Activated CD4-positive, alpha-beta T cell treated with anti-CD3 and anti-CD28 coated beads, Interleukin-2, Interleukin-4, amounts not matched to agents 100 ng/mL and 50 ng/mL, durations not matched to agents 16 hours and 8 hours (primary cell): Measurements from ENCODE around the gene EPO.
A peak's percentile ranks its signal among the peaks of the same experiment; 100 is the strongest.
"Not testable (repeated sequence)": the region's sequence is repeated elsewhere in the genome, so short reads cannot be mapped to it uniquely, and the experiment has no call there.

Source experiments
- DNase-seq: peaks from one replicate; pipeline ENCODE4 v3.0.0-alpha.2; 2020; ENCODE audit warnings: low spot score

Gene EPO

GRCh38 chr7:100683659-100684533 is 36.4 kb upstream of the EPO start:
- DNase-seq = no peak

DNA sequence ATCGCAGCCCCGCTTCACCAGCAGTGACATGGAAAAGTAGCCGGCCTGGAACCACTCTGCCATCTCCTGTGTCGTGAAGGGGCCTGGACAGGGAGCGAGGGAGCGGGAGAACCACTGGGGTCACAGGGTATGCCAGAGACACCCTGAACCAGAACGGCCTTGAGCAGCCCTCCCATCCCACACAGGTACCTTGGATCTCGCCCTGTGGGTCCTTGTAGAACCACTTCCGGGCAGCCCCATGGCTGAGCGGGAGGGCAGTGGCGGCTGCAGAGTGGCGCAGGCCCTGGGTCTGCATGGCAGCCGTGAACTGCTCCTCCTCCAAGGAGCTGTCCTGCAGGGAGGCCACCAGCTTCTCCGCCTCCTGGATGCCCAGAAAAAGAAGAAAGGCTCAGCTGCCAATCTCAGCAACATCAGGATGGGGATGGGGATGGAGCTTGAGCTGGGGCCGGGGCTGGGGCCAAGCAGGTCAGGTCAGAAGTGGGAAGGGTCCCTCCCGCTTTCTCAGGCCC is 35.7 kb upstream of the EPO start:
- no peak for DNase-seq

DNA sequence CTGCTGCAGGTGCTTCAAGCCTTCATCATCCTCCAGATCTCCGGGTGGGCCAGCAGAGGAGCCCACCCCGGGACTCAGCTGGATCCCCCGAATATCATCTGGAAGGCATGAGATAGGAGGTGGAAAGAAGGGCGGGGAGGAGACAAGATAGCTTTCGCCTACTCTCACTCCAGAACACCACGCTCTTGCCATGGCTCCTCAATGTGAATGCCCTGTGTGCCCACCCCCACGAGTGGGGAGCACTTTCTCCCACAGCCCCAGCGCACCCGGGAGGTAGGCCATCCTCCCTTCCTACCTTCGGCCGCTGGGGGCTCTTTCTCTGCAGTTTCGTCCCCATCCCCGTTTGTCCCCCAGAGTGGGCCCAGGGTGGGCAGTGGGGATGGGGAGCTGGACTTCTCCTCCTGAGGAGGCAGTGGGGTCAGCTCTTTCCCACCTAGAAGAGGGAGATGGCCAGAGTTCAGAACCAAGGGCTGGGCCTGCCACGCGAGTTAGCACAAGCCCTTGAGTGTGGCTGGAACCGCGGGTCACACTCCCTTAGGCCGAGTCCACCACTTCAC is 35.1 kb upstream of the EPO start:
- DNase-seq = no peak

GRCh38 chr7:100685631-100686145 is 34.6 kb upstream of the EPO start:
- DNase-seq = no peak

- no peak for DNase-seq
Measured at GRCh38 chr7:100686201-100686821, 34.0 kb upstream of the EPO start.

DNA sequence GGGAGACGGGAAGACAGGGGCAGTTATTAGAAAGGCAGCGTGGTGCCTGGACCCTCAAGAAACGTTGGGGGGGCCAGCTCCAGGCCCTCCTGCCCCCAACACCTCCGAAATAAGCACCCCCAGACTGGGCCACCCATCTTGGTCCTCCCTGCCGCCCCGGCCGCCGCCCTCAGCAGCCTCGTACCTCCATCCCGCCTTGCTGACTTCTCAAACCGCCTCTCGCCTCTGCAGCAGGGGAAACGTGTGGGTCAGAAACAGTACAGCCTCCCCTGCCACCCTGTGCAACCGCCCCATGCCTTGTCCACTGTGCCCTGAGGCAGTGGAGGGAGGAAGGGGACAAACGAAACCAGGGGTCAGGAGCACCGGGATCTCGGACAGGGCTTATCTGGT is 33.5 kb upstream of the EPO start:
- no peak for DNase-seq

DNA sequence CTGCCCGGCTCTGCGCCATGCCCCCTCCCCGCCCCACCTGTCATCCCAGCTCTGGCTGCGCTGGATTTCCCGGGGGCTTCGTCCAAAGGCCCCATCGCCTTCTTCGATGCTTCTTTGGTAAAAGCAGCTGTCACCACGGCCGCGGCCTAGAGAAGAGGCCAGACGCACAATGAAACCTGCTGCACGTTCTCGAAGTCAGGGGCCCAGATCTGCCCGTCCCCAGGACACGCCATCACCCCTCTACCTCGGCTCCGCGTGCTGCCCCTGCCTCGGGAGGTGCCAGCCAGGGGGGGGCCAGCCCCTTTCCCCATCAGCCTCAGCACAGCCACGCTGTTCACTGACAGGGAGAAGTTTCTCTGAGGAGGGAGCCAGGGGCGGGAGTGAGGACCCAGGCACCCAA is 33.0 kb upstream of the EPO start:
- no peak for DNase-seq

DNA sequence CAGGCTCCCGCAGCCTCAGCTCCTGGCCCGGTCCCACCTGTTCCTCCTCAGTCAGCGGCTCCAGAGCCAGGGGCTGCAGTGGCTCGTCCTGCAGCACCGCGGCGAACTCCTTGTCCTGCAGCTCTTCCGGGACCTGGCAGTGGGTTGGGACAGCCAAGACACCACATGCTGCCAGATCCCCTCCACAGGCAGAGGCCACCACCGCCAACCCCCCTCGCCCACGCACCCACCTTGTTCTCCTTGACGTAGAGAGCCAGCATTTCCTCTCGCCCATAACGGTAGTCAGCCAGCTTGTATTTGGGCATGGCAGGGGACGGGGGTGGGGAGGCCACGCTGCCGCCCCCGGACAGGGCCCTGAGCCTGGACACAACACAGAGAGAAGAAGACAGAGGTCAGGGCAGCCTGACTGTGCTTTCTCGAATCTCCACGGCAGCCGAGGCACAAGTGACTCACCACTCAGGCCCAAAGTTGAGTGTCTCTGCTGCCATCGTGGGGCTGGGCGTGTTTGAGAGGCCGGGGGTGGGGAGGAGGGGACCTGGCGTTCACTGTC is 32.4 kb upstream of the EPO start:
- no peak for DNase-seq

GRCh38 chr7:100688326-100688860 is 31.9 kb upstream of the EPO start:
- no peak for DNase-seq

DNA sequence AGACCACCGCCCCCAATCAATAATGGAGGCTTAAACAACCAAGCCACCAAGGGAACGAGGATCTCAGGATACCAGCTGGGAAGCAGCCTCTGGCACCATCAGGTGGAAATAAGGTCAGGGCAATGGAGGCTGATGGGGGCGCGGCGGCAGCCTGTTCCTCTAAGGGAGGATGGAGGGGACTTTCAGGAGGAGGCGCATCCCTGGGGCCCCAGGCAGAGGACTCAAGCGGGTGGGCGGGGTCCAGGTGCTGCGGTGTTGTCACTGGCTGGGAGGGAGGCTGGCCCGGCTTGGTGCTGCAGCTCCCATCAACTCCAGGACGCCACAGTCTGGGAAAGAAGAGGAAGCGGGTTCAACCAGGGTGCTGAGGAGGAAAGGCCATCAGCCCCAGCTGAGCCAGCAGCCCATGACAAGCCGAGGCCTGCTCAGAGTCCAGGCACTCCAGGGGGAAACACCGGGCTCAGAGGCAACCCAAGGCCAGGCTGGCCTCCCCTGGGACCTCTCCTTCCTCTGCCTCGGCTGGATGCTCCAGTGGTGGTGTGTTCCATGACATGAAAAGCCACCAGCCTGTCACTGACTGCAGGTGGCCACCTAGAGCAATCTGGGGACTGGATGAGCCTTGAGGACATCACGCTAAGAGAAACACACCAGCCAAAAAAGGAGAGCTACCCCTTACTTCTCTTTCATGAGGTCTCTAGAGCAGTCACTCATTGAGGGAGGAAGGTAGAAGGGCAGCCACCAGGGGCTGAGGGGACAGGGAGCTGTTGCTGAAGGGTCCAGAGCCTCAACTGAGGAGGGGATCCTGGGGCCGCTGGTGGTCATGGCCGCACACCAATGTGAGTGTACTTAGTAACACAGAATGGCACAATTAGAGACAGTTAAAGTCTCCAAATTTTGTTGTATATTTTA is 30.8 kb upstream of the EPO start:
- DNase-seq = no peak

DNA sequence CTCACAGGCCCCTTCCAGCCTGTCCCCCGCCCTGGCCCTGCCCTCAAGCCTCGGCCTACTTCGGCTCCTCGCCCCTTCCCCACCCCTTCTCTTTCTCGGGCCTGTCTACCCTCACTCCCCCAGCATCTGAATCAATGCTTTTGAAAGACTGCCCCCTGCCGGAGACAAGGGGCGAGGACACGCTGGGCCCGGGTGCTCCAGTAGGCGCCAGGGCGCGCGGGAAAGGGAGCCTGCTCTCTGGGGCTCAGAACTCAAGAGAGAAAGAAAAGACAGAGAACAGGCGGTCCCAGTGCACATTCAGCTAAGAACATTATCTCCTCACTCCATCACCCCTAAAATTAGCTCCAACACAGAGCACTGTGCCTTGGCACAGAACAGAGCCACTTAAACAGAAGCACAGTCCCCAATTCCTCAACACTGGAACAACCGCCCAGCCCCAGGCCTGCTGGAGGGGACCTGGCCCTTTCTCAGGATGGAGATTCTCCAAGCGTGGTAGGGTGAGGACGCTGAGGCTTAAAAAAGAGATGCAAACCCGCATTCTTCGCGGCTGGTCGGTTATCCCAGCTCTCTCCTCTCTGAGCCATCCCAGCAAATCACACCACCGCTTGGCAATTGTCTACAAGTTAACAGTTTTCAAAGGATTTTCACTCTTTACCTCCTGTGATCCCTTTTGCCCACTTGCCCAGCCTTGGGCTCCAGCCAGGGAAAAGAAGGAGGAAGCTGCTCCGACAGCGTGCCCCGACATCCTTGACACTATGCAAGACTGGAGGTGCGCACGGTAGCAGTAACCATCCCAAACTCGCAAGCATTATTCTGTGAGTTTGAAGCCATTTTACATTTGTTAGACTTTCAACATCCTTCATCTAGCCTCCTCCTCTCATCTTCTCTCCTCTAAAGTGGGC is 28.3 kb upstream of the EPO start:
- peak; percentile 87 for DNase-seq

- DNase-seq = no peak
Measured at GRCh38 chr7:100692578-100692961, 27.7 kb upstream of the EPO start.

DNA sequence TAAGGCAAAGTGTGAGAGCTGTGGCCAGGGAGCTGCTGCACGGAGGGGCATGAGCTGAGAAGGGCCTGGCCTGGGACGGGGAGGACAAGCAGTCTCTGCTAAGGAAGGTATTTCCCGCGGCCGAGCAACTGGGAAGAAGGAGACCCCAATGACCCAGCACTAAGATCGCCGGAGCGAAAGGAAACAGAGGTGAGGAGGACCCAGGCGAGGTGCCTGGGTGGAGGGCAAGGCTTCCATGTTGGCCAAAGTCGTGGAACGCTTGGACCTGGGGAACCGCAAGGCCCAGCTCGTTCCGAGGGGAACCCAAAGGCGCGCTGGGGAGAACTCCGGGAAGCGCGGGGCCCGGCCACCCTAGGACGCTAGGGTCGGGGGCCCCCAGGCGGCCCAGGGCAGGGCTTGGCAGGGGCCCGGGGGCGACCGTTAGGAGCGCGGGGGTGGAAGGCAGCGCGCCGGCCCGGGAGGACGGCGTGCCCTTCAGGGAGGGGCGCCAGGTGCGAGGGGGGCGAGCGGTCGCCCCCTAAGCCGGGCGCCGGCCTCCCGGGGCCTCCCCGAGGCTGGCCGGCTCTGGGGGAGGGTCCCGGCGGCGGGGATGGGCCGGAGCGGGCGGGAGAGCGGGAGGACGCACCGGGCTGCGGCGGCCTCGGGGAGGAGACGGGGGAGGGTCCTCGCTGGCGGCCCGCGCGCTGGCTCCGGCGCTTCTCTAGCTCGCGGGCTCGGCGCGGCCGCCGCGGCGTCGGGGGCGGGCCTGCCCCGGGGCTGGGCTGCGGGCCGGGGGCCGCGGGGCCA is 26.8 kb upstream of the EPO start:
- DNase-seq = no peak

- DNase-seq = peak; percentile 66
Measured at GRCh38 chr7:100694098-100694745, 26.0 kb upstream of the EPO start, which contains the start of gene GIGYF1. GIGYF1 (minus strand) TSS chr7:100694250; CDS start chr7:100688238, 6,012 bp downstream.

DNA sequence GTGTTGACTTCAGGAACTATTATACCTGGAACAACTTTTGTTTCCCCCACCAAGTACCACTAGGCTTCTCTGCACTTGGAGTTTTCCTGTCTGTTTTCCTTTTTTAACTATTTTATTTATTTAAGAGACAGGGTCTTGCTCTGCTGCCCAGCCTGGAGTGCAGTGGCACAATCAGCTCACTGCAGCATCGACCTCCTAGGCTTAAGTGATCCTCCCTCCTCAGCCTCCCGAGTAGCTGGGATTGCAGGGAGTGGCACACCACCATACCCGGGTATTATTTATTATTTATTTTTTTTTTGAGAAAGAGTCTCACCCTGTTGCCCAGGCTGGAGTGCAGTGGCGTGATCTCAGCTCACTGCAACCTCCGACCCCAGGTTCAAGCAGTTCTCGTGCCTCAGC is 24.1 kb upstream of the EPO start:
- no peak for DNase-seq

- no peak for DNase-seq
Measured at GRCh38 chr7:100699018-100699417, 21.2 kb upstream of the EPO start.

GRCh38 chr7:100701089-100701488 is 19.2 kb upstream of the EPO start:
- DNase-seq = not testable (repeated sequence)

GRCh38 chr7:100705320-100705752 is 14.9 kb upstream of the EPO start:
- DNase-seq = peak; percentile 82
